H1 (cell line): ENCODE measurements around the gene GPC4. TPM values are rescaled to one million over a fixed set of nuclear protein-coding genes. Genes with fewer than 3 reads are reported as not detected.

Experiments
- CTCF ChIA-PET: fragments of 300-600 bp; sonication (Branson Sonifier 250); formaldehyde crosslinking; loops from one replicate; lab custom pipeline; 2021; ENCODE audit not compliant: partially characterized antibody; lab: Charles Lee
- POLR2A ChIA-PET: fragments of 300-600 bp; sonication (Branson Sonifier 250); formaldehyde crosslinking; loops from one replicate; lab custom pipeline; 2021; ENCODE audit warnings: inconsistent platforms; ENCODE audit not compliant: partially characterized antibody; lab: Charles Lee
- DNase-seq, 2 experiments: peaks; one replicate each; pipeline versions ENCODE4 v3.0.0 to v3.0.0-alpha.2; 2010 to 2022; ENCODE audit warnings: low spot score in 2 of 2, low read depth in 1 of 2, mixed read lengths in 1 of 2
- FAIRE-seq: peaks from 2 replicates; lab custom pipeline; 2011; peaks lifted over from hg19 to GRCh38; lab: Jason Lieb, UNC
- H2AFZ ChIP-seq: 2 replicates; pipeline ENCODE4 v1.8.1; 2012; ENCODE audit warnings: low read length, inconsistent platforms
- H2AK5ac ChIP-seq: 2 replicates; pipeline ENCODE4 v1.6.1; 2013; ENCODE audit warnings: low read depth, low read length
- H2BK120ac ChIP-seq: replicated peaks from 2 replicates; pipeline ENCODE3; 2013; ENCODE audit warnings: low read depth, low read length, inconsistent platforms
- H2BK12ac ChIP-seq: 2 replicates; pipeline ENCODE4 v1.6.1; 2013; ENCODE audit warnings: low read depth, low read length
- H2BK15ac ChIP-seq: 2 replicates; pipeline ENCODE4 v1.6.1; 2013; ENCODE audit warnings: low read length
- H2BK20ac ChIP-seq: 2 replicates; pipeline ENCODE4 v1.6.1; 2013; ENCODE audit warnings: low read length
- H2BK5ac ChIP-seq: 2 replicates; pipeline ENCODE4 v1.6.1; 2013; ENCODE audit warnings: low read depth, low read length
- H3K14ac ChIP-seq: 2 replicates; pipeline ENCODE4 v1.6.1; 2013; ENCODE audit warnings: inconsistent platforms; ENCODE audit not compliant: insufficient read length
- H3K18ac ChIP-seq: 2 replicates; pipeline ENCODE4 v1.6.1; 2013; ENCODE audit warnings: low read length; ENCODE audit errors: extremely low read depth
- H3K23ac ChIP-seq: 2 replicates; pipeline ENCODE4 v1.6.1; 2013; ENCODE audit warnings: inconsistent platforms; ENCODE audit not compliant: insufficient read length
- H3K23me2 ChIP-seq: 2 replicates; pipeline ENCODE4 v1.6.1; 2013; ENCODE audit warnings: low read depth, low read length
- H3K27ac ChIP-seq: 2 replicates; pipeline ENCODE4 v1.6.1; 2011; ENCODE audit warnings: low read depth, low read length, inconsistent platforms
- H3K27me3 ChIP-seq, 4 experiments: replicated peaks in 1 of 4; 1 replicate in 1 of 4; 2 replicates in 3 of 4; pipeline versions ENCODE4 v1.6.1 to v1.8.1; 2011 to 2013; ENCODE audit warnings: low read length in 3 of 4, mild to moderate bottlenecking in 3 of 4, inconsistent platforms in 2 of 4, mixed read lengths in 2 of 4, moderate library complexity in 1 of 4; ENCODE audit not compliant: control insufficient read depth in 3 of 4, insufficient read depth in 3 of 4; ENCODE audit errors: extremely low read depth in 1 of 4
- H3K36me3 ChIP-seq, 4 experiments: 2 replicates each; pipeline versions ENCODE4 v1.6.1 to v1.8.1; 2011 to 2013; ENCODE audit warnings: mild to moderate bottlenecking in 4 of 4, low read length in 3 of 4, moderate library complexity in 2 of 4, control low read depth in 1 of 4, inconsistent platforms in 1 of 4; ENCODE audit not compliant: insufficient read depth in 4 of 4, control insufficient read depth in 2 of 4
- H3K4ac ChIP-seq: replicated peaks from 2 replicates; pipeline ENCODE3; 2013; ENCODE audit warnings: low read length, low read depth, mixed read lengths, inconsistent platforms; ENCODE audit not compliant: insufficient read length
- H3K4me1 ChIP-seq, 4 experiments: replicated peaks in 1 of 4; 1 replicate in 1 of 4; 2 replicates in 3 of 4; pipeline versions ENCODE4 v1.6.1 to v1.8.1; 2011 to 2013; ENCODE audit warnings: low read length in 3 of 4, inconsistent platforms in 2 of 4, mixed read lengths in 1 of 4; ENCODE audit not compliant: insufficient read depth in 4 of 4, control insufficient read depth in 3 of 4
- H3K4me2 ChIP-seq, 2 experiments: 2 replicates each; pipeline versions ENCODE4 v1.6.1 to v1.8.1; 2011 to 2013; ENCODE audit warnings: low read depth in 2 of 2, low read length in 2 of 2, control low read depth in 1 of 2, inconsistent platforms in 1 of 2, mild to moderate bottlenecking in 1 of 2; ENCODE audit not compliant: insufficient read depth in 1 of 2
- H3K4me3 ChIP-seq, 4 experiments: fragments of 200-600, 300-600 bp in 1 of 4; sonication (generic), shearing (Covaris generic), sonication (Bioruptor Twin) in 1 of 4; 2 replicates each; pipeline versions ENCODE4 v1.5.1 to v1.8.1; 2011 to 2016; ENCODE audit warnings: low read length in 4 of 4, low read depth in 3 of 4, control low read depth in 2 of 4, inconsistent platforms in 2 of 4, mild to moderate bottlenecking in 2 of 4, mixed read lengths in 1 of 4, moderate library complexity in 1 of 4; ENCODE audit not compliant: insufficient read depth in 2 of 4; ENCODE audit errors: extremely low read depth in 1 of 4
- H3K56ac ChIP-seq: replicated peaks from 2 replicates; pipeline ENCODE3; 2013; ENCODE audit warnings: low read depth, mild to moderate bottlenecking, mixed read lengths, low read length, inconsistent platforms; ENCODE audit not compliant: insufficient read length
- H3K79me1 ChIP-seq: 2 replicates; pipeline ENCODE4 v1.6.1; 2013; ENCODE audit warnings: low read depth, low read length, control low read depth
- H3K79me2 ChIP-seq, 2 experiments: 2 replicates each; pipeline versions ENCODE4 v1.6.1 to v1.8.1; 2012 to 2013; ENCODE audit warnings: low read length in 2 of 2, mild to moderate bottlenecking in 2 of 2, inconsistent platforms in 1 of 2; ENCODE audit not compliant: insufficient read depth in 2 of 2, control insufficient read depth in 1 of 2
- H3K9ac ChIP-seq, 4 experiments: replicated peaks in 1 of 4; 1 replicate in 1 of 4; 2 replicates in 3 of 4; pipeline versions ENCODE4 v1.6.1 to v1.8.1; 2011 to 2013; ENCODE audit warnings: low read depth in 3 of 4, low read length in 3 of 4, control low read depth in 2 of 4, mild to moderate bottlenecking in 2 of 4, moderate library complexity in 2 of 4, inconsistent platforms in 1 of 4; ENCODE audit errors: extremely low read depth in 1 of 4
- H3K9me3 ChIP-seq, 2 experiments: 2 replicates each; pipeline versions ENCODE4 v1.6.1 to v1.8.1; 2012 to 2013; ENCODE audit warnings: mild to moderate bottlenecking in 2 of 2, moderate library complexity in 2 of 2, control low read depth in 1 of 2, inconsistent platforms in 1 of 2, low read depth in 1 of 2, low read length in 1 of 2, mixed read lengths in 1 of 2; ENCODE audit not compliant: insufficient read depth in 2 of 2
- H4K20me1 ChIP-seq, 2 experiments: replicated peaks in 1 of 2; 2 replicates each; pipeline versions ENCODE3 to v1.8.1; 2011 to 2013; ENCODE audit warnings: inconsistent platforms in 2 of 2, low read length in 2 of 2, mild to moderate bottlenecking in 1 of 2; ENCODE audit not compliant: insufficient read depth in 2 of 2, control insufficient read depth in 1 of 2
- H4K5ac ChIP-seq: 2 replicates; pipeline ENCODE4 v1.6.1; 2013; ENCODE audit warnings: low read length, low read depth, mixed read lengths, inconsistent platforms; ENCODE audit not compliant: insufficient read length
- H4K8ac ChIP-seq: 2 replicates; pipeline ENCODE4 v1.8.0; 2013; ENCODE audit warnings: mild to moderate bottlenecking, moderate library complexity, low read length, inconsistent platforms; ENCODE audit not compliant: insufficient read depth; ENCODE audit errors: extremely low read depth
- H4K91ac ChIP-seq: replicated peaks from 2 replicates; pipeline ENCODE3; 2013; ENCODE audit warnings: low read length, mixed read lengths, inconsistent platforms; ENCODE audit not compliant: insufficient read length
- ASH2L ChIP-seq: fragments of 200-600, 300-600 bp; sonication (generic); IDR thresholded peaks from one replicate; pipeline ENCODE4 v1.7.1; 2017; ENCODE audit warnings: low read length
- ATF2 ChIP-seq: IDR thresholded peaks from 2 replicates; pipeline ENCODE4 v1.6.1; 2012; ENCODE audit warnings: low read length, inconsistent platforms
- CBX8 ChIP-seq: fragments of 300-800, 300-1000 bp; sonication (generic); IDR thresholded peaks from 2 replicates; pipeline ENCODE4 v1.7.1; 2016; ENCODE audit warnings: low read depth, low read length, borderline replicate concordance
- CHD1 ChIP-seq: IDR thresholded peaks from 2 replicates; pipeline ENCODE4 v1.6.1; 2012; ENCODE audit warnings: low read depth, low read length, improper control_type of control experiment
- PHF8 ChIP-seq: fragments of 200-600 bp; sonication (generic); conservative IDR thresholded peaks from 2 replicates; pipeline ENCODE4 v1.7.1; 2012; ENCODE audit warnings: low read depth, mild to moderate bottlenecking, inconsistent platforms, low read length, moderate library complexity
- POU5F1 ChIP-seq: IDR thresholded peaks from 2 replicates; pipeline ENCODE4 v1.6.1; 2011; ENCODE audit warnings: low read depth, mild to moderate bottlenecking, low read length, moderate library complexity
- RBBP5 ChIP-seq: IDR thresholded peaks from 2 replicates; pipeline ENCODE4 v1.7.1; 2012; ENCODE audit warnings: low read depth, mild to moderate bottlenecking, inconsistent platforms, low read length, moderate library complexity, borderline replicate concordance
- RFX5 ChIP-seq: IDR thresholded peaks from 2 replicates; pipeline ENCODE4 v1.6.1; 2011; ENCODE audit warnings: low read depth, low read length, improper control_type of control experiment, borderline replicate concordance
- SUZ12 ChIP-seq: fragments of 200-600 bp; sonication (generic); IDR thresholded peaks from 2 replicates; pipeline ENCODE4 v1.6.1; 2012; ENCODE audit warnings: mild to moderate bottlenecking, inconsistent platforms, low read length, moderate library complexity, mixed read lengths
- TAF7 ChIP-seq: optimal IDR thresholded peaks from 2 replicates; pipeline ENCODE3; 2011; ENCODE audit warnings: low read depth, mild to moderate bottlenecking, inconsistent platforms, low read length, moderate library complexity, borderline replicate concordance
- TBP ChIP-seq: IDR thresholded peaks from 2 replicates; pipeline ENCODE4 v1.6.1; 2011; ENCODE audit warnings: low read depth, low read length, improper control_type of control experiment
- ZNF274 ChIP-seq: IDR thresholded peaks from 2 replicates; pipeline ENCODE4 v1.7.0; 2012; ENCODE audit warnings: low read length, borderline replicate concordance; ENCODE audit errors: extremely low read depth
- WGBS, 2 experiments: shearing (Covaris generic) in 1 of 2; methylation state at CpG; one replicate each; pipeline versions ENCODE4 v1.1.6 to v1.1.7; 2013 to 2015; ENCODE audit warnings: low lambda C conversion rate in 2 of 2, mixed read lengths in 2 of 2, inconsistent platforms in 1 of 2, low coverage in 1 of 2, missing lambda C conversion rate in 1 of 2; ENCODE audit not compliant: insufficient replicate concordance in 2 of 2, insufficient coverage in 1 of 2, insufficient read length in 1 of 2; ENCODE audit errors: extremely low coverage in 1 of 2, missing lambda C conversion rate in 1 of 2; 5-methylcytosine and 5-hydroxymethylcytosine counted together
- polyA plus RNA-seq, 7 experiments: library from polyadenylated mRNA; depleted of rRNA in 3 of 7; stranded (reverse) in 5 of 7; unstranded in 2 of 7; fragments of >200 nt in 5 of 7; fragments of 200-250 nt in 2 of 7; gene quantifications; 1 replicate in 5 of 7; 2 replicates in 1 of 7; 4 replicates in 1 of 7; pipeline versions ENCODE4 v1.2.1 to v1.2.3, GENCODE V29; 2011 to 2013; ENCODE audit warnings: missing spikeins in 2 of 7, mixed read lengths in 2 of 7
- total RNA-seq: library from RNA; stranded (reverse); fragmentation: NEBNext Ultra II Directional; extraction: Animal tissue kit (Norgen Biotek cat#: 25700); gene quantifications from 2 replicates; pipeline ENCODE4 v1.2.1, GENCODE V29; 2021

The GPC4 gene
- total and polyA plus RNA-seq, 2 of the 8 experiments (the other 6 are each of a cell fraction or from before 2014, with no cell fraction given) = 46.8 to 230 TPM

DNA sequence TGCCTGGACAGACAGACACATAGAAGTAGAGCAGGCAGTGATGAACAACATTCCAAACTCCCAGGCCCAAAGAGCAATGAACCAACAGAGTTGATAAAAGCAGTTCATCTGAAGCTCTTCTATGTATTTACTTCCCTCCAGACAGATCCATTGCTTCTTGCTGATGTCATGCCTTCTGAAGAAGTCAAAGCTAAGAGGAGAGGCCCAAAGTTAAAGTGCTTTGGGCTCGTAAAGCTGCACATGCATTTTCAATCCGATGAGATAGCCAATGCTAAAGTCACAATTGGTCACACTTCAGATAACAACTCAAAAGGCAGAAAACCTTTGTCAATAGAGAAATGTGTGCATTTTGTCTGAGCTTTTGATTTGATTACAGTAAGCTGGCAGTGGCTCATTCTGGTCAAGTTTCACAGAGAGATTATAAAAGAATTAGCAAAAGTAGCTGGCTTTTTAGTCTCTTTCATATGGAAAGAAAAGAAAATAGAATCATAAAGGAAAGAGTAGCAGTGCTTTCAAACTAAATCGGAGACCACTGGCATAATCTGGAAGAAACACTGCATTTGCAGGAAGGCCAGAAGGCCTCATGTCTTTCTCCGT lies 82.0 kb downstream of the GPC4 start:
- no peak overlapping the region for H3K4ac ChIP-seq
- H3K4me1 ChIP-seq = peaks cover 0 to 8% (median 4%) of the 10 kb centered on the region in 4 experiments; a peak in 5 of 7 replicates
- peaks cover 2 to 5% of the 10 kb centered on the region in 2 experiments for H4K20me1 ChIP-seq
- H3K4me3 ChIP-seq = no peak overlapping the region
- no peak overlapping the region for H2BK20ac ChIP-seq
- no peak overlapping the region for H3K14ac ChIP-seq
- H3K23ac ChIP-seq = no peak overlapping the region
- no peaks in the 10 kb centered on the region for H3K79me1 ChIP-seq
- DNase-seq = no peak
- H2BK120ac ChIP-seq = no peak overlapping the region
- H4K5ac ChIP-seq = no peak overlapping the region
- H3K27me3 ChIP-seq = no peaks in the 10 kb centered on the region
- H2AK5ac ChIP-seq = no peak overlapping the region
- no peak for FAIRE-seq
- ChIA-PET POLR2A (no interaction called here), CTCF (interaction anchor here (0.9 to 1.8 kb wide), 3 partner anchors 15 to 328 kb away, joined by 3 to 10 read pairs (median 3); no protein-coding TSS in a partner anchor)
- H3K18ac ChIP-seq = no peak overlapping the region
- no peak overlapping the region for H2BK5ac ChIP-seq
- peaks cover 0 to 93% of the 10 kb centered on the region in 2 experiments; a peak in 2 of 4 replicates for H3K79me2 ChIP-seq
- H3K9me3 ChIP-seq = no peaks in the 10 kb centered on the region
- no peak overlapping the region for H3K9ac ChIP-seq
- no peak overlapping the region for H2BK15ac ChIP-seq
- H2AFZ ChIP-seq = no peak overlapping the region
- H4K8ac ChIP-seq = no peak overlapping the region
- no peak overlapping the region for H3K27ac ChIP-seq
- H3K23me2 ChIP-seq = no peaks in the 10 kb centered on the region
- no peak overlapping the region for H4K91ac ChIP-seq
- peaks cover 0 to 25% (median 8%) of the 10 kb centered on the region in 4 experiments; a peak in 3 of 8 replicates for H3K36me3 ChIP-seq
- no peak overlapping the region for H3K4me2 ChIP-seq
- no peak overlapping the region for H3K56ac ChIP-seq
- 89% methylated on average over 4 of the region's 4 CpGs; no CpG with 5 or more reads in 1 of the 2 experiments for WGBS, 2 experiments
- no peak overlapping the region for H2BK12ac ChIP-seq
- TF ChIP-seq TAF7 (no peak), RBBP5 (no peak), ASH2L (no peak), RFX5 (no peak), POU5F1 (no peak), TBP (no peak), ZNF274 (no peak), CBX8 (no peak), SUZ12 (no peak), CHD1 (no peak), PHF8 (no peak), ATF2 (no peak)
